ENCODE measurements around the gene STX18.

The STX18 gene

DNA sequence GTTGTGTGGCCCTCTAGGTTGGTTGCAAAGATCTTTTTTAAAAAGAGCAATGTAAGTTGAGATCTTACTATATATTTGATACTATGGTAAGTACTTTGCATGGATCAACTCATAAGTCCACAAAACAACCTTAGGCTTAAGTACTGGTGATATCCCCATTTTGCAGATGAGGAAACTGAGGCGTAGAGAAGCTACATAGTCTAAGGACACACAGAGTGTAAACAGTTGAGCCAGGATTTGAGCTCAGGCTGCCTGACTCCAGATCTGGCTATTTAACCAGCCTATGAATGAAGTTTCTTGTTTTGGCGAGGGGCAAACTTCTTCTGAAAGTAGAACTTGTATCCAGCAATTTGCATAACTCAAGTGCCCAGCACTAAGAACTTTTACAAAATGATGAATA is 38.6 kb upstream of the STX18 start:
- in situ Hi-C loops (cut with HindIII; ENCODE audit: low sequenced_read_pairs), result no loop called here
- no peak overlapping the region for H3K4me3 ChIP-seq (ENCODE audit: low read depth, low read length)
- DNase-seq (ENCODE audit: low read depth), result no peak
- TF ChIP-seq, protein P1, sequence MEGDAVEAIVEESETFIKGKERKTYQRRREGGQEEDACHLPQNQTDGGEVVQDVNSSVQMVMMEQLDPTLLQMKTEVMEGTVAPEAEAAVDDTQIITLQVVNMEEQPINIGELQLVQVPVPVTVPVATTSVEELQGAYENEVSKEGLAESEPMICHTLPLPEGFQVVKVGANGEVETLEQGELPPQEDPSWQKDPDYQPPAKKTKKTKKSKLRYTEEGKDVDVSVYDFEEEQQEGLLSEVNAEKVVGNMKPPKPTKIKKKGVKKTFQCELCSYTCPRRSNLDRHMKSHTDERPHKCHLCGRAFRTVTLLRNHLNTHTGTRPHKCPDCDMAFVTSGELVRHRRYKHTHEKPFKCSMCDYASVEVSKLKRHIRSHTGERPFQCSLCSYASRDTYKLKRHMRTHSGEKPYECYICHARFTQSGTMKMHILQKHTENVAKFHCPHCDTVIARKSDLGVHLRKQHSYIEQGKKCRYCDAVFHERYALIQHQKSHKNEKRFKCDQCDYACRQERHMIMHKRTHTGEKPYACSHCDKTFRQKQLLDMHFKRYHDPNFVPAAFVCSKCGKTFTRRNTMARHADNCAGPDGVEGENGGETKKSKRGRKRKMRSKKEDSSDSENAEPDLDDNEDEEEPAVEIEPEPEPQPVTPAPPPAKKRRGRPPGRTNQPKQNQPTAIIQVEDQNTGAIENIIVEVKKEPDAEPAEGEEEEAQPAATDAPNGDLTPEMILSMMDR (IDR thresholded peaks at IDR 0.05; ENCODE audit: low read depth, low read length, missing control alignments), result no peak

DNA sequence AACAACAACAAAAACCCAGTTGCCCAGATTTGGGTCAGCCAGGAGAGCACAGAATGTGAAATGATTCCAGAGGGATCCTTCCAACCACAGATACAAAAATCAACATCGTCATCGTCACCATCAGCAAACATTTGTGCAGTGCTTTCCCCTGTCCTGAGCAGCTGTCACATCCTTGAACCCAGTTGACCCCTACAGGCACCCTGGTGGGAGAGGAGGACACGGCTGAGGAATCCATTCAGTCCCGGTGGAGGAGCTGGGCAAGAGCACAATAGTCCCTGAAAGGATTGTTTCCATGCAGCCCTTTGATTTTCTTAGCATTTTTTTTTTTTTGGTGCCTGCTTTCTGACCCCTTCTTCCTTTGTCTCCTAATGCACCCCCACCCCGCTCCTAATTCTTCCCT is 37.1 kb upstream of the STX18 start:
- in situ Hi-C loops (cut with HindIII; ENCODE audit: low sequenced_read_pairs), result no loop called here
- no peak for DNase-seq (ENCODE audit: low read depth)
- TF ChIP-seq, protein P1 (IDR thresholded peaks at IDR 0.05; ENCODE audit: low read depth, low read length, missing control alignments), result no peak
- H3K4me3 ChIP-seq (ENCODE audit: low read depth, low read length), result no peak overlapping the region

DNA sequence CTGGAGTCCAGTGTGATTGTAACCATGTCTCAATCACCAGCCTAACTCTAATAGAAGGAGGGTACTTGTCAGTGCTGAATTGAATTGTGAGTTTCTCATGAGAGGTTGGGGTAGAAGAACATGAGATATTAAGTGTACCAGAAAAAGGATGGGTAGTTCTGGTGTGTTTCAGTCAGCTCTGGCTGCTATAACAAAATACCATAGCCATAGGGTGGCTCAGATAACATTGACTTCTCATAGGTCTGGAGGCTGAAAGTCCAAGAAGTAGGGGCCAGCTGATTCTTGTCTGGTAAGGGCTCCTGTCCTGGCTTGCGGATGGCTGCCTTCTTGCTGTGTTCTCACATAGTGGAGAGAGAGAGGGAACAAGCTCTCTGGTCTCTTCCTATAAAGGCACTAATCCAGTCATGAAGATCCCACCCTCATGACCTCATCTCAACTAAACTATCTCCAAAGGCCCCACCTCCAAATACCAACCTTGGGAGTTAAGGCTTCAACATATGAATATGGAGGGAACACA is 35.6 kb upstream of the STX18 start:
- H3K4me3 ChIP-seq (ENCODE audit: low read depth, low read length), result no peak overlapping the region
- DNase-seq (ENCODE audit: low read depth), result no peak
- in situ Hi-C loops (cut with HindIII; ENCODE audit: low sequenced_read_pairs), result no loop called here
- TF ChIP-seq, protein P1 (IDR thresholded peaks at IDR 0.05; ENCODE audit: low read depth, low read length, missing control alignments), result no peak

DNA sequence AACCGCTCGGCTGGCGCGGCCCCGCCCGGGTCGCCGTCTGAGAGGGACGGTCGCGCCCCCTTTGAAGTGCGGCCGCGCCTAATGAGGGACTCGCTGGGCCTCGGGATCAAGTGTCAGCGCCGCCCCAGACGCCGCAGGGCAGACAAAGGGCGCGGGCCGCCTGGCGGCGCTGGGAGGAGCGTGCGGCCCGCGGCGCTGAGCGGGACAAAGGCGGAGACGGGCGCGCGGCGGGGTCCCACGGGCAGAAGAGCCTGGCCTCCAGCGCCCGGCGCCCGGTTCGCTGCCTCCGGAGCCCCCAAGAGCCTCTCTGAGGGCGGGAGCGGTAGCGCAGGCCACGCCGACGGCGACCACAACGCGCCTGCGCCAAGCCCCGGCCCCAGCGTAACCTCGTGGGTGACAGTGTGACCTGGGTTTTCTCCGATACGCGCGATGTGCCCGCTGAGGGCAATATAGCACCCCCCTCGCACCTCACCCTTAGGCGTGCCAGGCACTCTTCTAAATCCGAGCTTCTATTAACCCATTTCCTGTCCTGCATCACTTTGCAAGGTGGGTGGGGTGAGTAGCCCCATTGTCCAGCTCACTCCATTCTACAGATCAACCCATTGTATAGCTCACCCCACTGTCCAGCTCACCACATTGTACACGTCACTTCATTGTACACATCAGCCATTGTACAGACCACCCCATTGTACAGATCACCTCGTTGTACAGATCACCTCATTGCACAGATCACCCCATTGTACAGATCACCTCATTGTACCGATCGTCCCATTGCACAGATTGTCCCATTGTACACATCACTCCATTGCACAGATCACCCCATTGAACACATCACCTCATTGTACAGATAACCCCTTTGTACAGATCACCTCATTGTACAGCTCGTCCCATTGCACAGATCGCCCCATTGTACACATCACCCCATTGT is 33.7 kb upstream of the STX18 start:
- peak overlapping the region; percentile 47 for H3K4me3 ChIP-seq (ENCODE audit: low read depth, low read length)
- TF ChIP-seq, protein P1 (IDR thresholded peaks at IDR 0.05; ENCODE audit: low read depth, low read length, missing control alignments), result peak; percentile 38
- in situ Hi-C loops (cut with HindIII; ENCODE audit: low sequenced_read_pairs), result no loop called here
- DNase-seq (ENCODE audit: low read depth), result no peak

DNA sequence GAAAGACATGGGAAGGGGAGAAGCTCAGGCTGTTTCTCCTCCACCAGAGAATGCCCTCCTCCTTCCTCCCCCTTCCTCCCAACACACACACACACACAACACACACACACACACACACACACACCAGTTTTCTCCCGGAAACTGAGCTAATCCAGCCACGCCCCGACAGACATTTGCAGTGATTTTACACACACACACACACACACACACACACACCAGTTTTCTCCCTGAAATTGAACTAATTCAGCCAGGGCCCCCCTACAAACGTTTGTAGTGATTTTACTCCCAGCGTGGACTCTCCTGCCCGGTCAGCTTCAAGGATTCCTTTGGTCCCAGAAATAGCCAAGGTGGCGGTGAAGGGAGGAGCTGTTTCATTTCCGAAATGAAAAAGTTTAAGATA is 32.9 kb upstream of the STX18 start:
- DNase-seq (ENCODE audit: low read depth), result peak; percentile 32
- H3K4me3 ChIP-seq (ENCODE audit: low read depth, low read length), result peak overlapping the region; percentile 47
- in situ Hi-C loops (cut with HindIII; ENCODE audit: low sequenced_read_pairs), result no loop called here
- TF ChIP-seq, protein P1 (IDR thresholded peaks at IDR 0.05; ENCODE audit: low read depth, low read length, missing control alignments), result no peak

DNA sequence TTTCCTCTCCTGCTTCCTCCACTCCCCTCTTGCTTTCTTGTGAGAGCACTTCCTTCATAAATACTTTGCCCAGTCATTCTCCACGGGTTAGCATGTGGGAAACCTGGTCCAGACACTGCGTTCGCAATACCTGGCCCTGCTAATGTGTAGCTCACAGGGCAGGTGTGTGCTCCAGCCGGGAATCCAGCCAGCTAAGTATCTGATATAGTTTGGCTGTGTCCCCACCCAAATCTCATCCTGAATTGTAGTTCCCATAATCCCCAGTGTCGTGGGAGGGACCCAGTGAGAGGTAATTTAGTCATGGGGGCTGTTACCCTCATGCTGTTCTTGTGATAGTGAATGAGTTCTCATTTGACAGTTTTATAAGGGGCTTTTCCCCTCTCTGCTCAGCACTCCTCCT is 32.2 kb upstream of the STX18 start:
- in situ Hi-C loops (cut with HindIII; ENCODE audit: low sequenced_read_pairs), result no loop called here
- no peak for DNase-seq (ENCODE audit: low read depth)
- TF ChIP-seq, protein P1 (IDR thresholded peaks at IDR 0.05; ENCODE audit: low read depth, low read length, missing control alignments), result no peak
- H3K4me3 ChIP-seq (ENCODE audit: low read depth, low read length), result no peak overlapping the region

All from astrocyte of the cerebellum (primary cell).